ENCODE data around the gene KLHL29. TPM values are rescaled to one million over a fixed set of nuclear protein-coding genes. Genes with fewer than 3 reads are reported as not detected.

KLHL29 gene
- total RNA-seq, 1 experiment from 2014 or later: 2.4 TPM

GRCh38 chr2:23531881-23532280, 146.9 kb downstream of the KLHL29 start:
- H2BK120ac ChIP-seq (ENCODE audit: low read depth, low read length, poor library complexity, severe bottlenecking): no peak overlapping the region
- H3K79me2 ChIP-seq (ENCODE audit: insufficient read depth, low read length): no peaks in the 10 kb centered on the region
- Mint-ChIP-seq H3K9me3 (no peaks in the 10 kb centered on the region), H3K27ac (no peak overlapping the region), H3K4me3 (no peak overlapping the region), H3K36me3 (ENCODE audit: insufficient read depth in 1 of 3, low read depth in 3 of 3) (no peaks in the 10 kb centered on the region), H3K4me1 (peaks cover 34 to 43% of the 10 kb centered on the region in 2 experiments), H3K27me3 (ENCODE audit: low read depth) (peaks cover 2% of the 10 kb centered on the region; the same call in 1 of the 2 replicates)
- H2BK15ac ChIP-seq (ENCODE audit: low read depth, low read length): no peak overlapping the region
- no peak overlapping the region for H2BK5ac ChIP-seq (ENCODE audit: insufficient read length, low read length)
- H2BK12ac ChIP-seq (ENCODE audit: insufficient read length, low read depth, low read length): no peak overlapping the region
- no peak overlapping the region for H4K8ac ChIP-seq (replicated peaks; ENCODE audit: insufficient read length, low read depth, low read length)
- TF ChIP-seq CTCF (conservative IDR thresholded peaks at IDR 0.05): no peak
- no peak overlapping the region for H4K91ac ChIP-seq (ENCODE audit: insufficient read length, low read depth, low read length)
- DNase-seq: no peak
- no peaks in the 10 kb centered on the region for H3K9me3 ChIP-seq (ENCODE audit: control insufficient read depth, low read depth, low read length)
- no peaks in the 10 kb centered on the region for H3K23me2 ChIP-seq (ENCODE audit: insufficient read length, low read depth, low read length, poor library complexity, severe bottlenecking)
- H3K79me1 ChIP-seq (ENCODE audit: insufficient read depth, low read depth, low read length, poor library complexity, severe bottlenecking): no peaks in the 10 kb centered on the region
- H2AFZ ChIP-seq (ENCODE audit: low read length): no peak overlapping the region
- no peaks in the 10 kb centered on the region for H3K27me3 ChIP-seq (ENCODE audit: insufficient read depth, low read length)
- WGBS (ENCODE audit: extremely low coverage, insufficient read length, low lambda C conversion rate): no CpG with 5 or more reads among the region's 8 CpGs
- H3K4me2 ChIP-seq (ENCODE audit: insufficient read depth, insufficient read length, low read length): no peak overlapping the region
- no peak overlapping the region for H3K18ac ChIP-seq (ENCODE audit: insufficient read length, low read depth, low read length)
- no peaks in the 10 kb centered on the region for H4K20me1 ChIP-seq (ENCODE audit: control insufficient read depth, insufficient read depth, insufficient read length)
- H3K23ac ChIP-seq (ENCODE audit: insufficient read length, low read depth, low read length): no peak overlapping the region
- no peak overlapping the region for H2AK5ac ChIP-seq (ENCODE audit: insufficient read length, low read length)
- H3T11ph ChIP-seq (ENCODE audit: low read length): no peak overlapping the region
- no peak overlapping the region for H2BK20ac ChIP-seq (ENCODE audit: low read depth, low read length, poor library complexity, severe bottlenecking)
- no peak overlapping the region for H3K27ac ChIP-seq (ENCODE audit: insufficient read length, low read depth, low read length)
- no peak overlapping the region for H3K4ac ChIP-seq (ENCODE audit: low read depth, low read length)
- no peak overlapping the region for H3K14ac ChIP-seq (ENCODE audit: insufficient read depth, low read length)
- peaks cover 8% of the 10 kb centered on the region for H3K4me1 ChIP-seq (ENCODE audit: insufficient read depth, low read length)
- no peak overlapping the region for H4K5ac ChIP-seq (ENCODE audit: insufficient read length, low read depth, low read length)
- H3K9ac ChIP-seq (ENCODE audit: extremely low read depth, insufficient read length, low read length): no peak overlapping the region
- H3K56ac ChIP-seq (ENCODE audit: insufficient read length, low read depth, low read length): no peak overlapping the region
